Hepatocyte (in vitro differentiated cells): Measurements from ENCODE around the gene DOHH.

Experiments used
- CTCF ChIP-seq: fragments of 200-600 bp; sonication (generic); IDR thresholded peaks from 2 replicates; pipeline ENCODE4 v1.5.1; 2016; ENCODE audit warnings: antibody characterized with exemption, mild to moderate bottlenecking; ENCODE audit not compliant: poor library complexity
- EZH2 ChIP-seq: fragments of 200-600 bp; sonication (generic); IDR thresholded peaks from 2 replicates; pipeline ENCODE4 v1.6.1; 2016; ENCODE audit warnings: antibody characterized with exemption, mild to moderate bottlenecking, borderline replicate concordance

- TF ChIP-seq CTCF = no peak
- TF ChIP-seq EZH2 = no peak
These were observed 20.6 kb downstream of the DOHH start for GRCh38 chr19:3479834-3480215.
